Suprapubic skin (tissue), 3 donors: ENCODE measurements around the gene PEX10.

ENCODE experiments used
- CTCF ChIP-seq, 2 donors: fragments of 200-600 bp in 1 of 2; fragments of 450-650 bp in 1 of 2; sonication (generic) in 1 of 2; IDR thresholded peaks; one replicate each; pipeline ENCODE4 v1.5.1; 2016 to 2019; ENCODE audit warnings: antibody characterized with exemption in 2 of 2, mild to moderate bottlenecking in 1 of 2, moderate library complexity in 1 of 2
- EP300 ChIP-seq: sonication (generic); formaldehyde crosslinking; IDR thresholded peaks from one replicate; pipeline ENCODE4 v1.6.1; 2017; ENCODE audit warnings: antibody characterized with exemption

- TF ChIP-seq CTCF (IDR thresholded peaks at IDR 0.05): no peak
- no peak for TF ChIP-seq EP300
Observed at GRCh38 chr1:2427976-2428375, 15.6 kb upstream of the PEX10 start.
